Esophagus (tissue), 2 donors: ENCODE results near the gene MRPL28. TPM values are rescaled to one million over a fixed set of nuclear protein-coding genes. Genes with fewer than 3 reads are reported as not detected.
"Not testable (repeated sequence)": the region's sequence is repeated elsewhere in the genome, so short reads cannot be mapped to it uniquely, and the experiment has no call there.

Source experiments
- H3K27ac ChIP-seq, 2 donors: one replicate each; pipeline ENCODE4 v1.5.1; 2013; ENCODE audit warnings: low read depth in 2 of 2, mild to moderate bottlenecking in 2 of 2, inconsistent platforms in 1 of 2, low read length in 1 of 2, moderate library complexity in 1 of 2
- H3K27me3 ChIP-seq, 2 donors: one replicate each; pipeline ENCODE4 v1.6.1; 2013; ENCODE audit warnings: low read length in 2 of 2, control low read depth in 1 of 2, mild to moderate bottlenecking in 1 of 2; ENCODE audit not compliant: insufficient read depth in 2 of 2, control insufficient read depth in 1 of 2
- H3K36me3 ChIP-seq, 2 donors: one replicate each; pipeline ENCODE4 v1.6.1; 2013; ENCODE audit warnings: low read length in 1 of 2; ENCODE audit not compliant: control insufficient read depth in 2 of 2, insufficient read depth in 2 of 2
- H3K4me1 ChIP-seq, 2 donors: one replicate each; pipeline ENCODE4 v1.6.1; 2013; ENCODE audit warnings: low read length in 1 of 2; ENCODE audit not compliant: control insufficient read depth in 2 of 2, insufficient read depth in 2 of 2
- H3K4me3 ChIP-seq, 2 donors: one replicate each; pipeline ENCODE4 v1.5.1; 2013; ENCODE audit warnings: low read length in 2 of 2, mild to moderate bottlenecking in 2 of 2, low read depth in 1 of 2, moderate library complexity in 1 of 2
- H3K9me3 ChIP-seq, 2 donors: one replicate each; pipeline ENCODE4 v1.6.1; 2013; ENCODE audit warnings: mild to moderate bottlenecking in 2 of 2, low read depth in 1 of 2, low read length in 1 of 2, moderate library complexity in 1 of 2; ENCODE audit not compliant: control insufficient read depth in 2 of 2, insufficient read depth in 1 of 2
- WGBS, 2 donors: extraction: QIAGEN DNeasy Blood & Tissue Kit; methylation state at CpG; one replicate each; pipeline ENCODE4 v1.1.7; 2013; 5-methylcytosine and 5-hydroxymethylcytosine counted together
- polyA plus RNA-seq, 2 donors: library from polyadenylated mRNA; stranded (reverse); fragments of 200-250 nt; gene quantifications; one replicate each; pipeline ENCODE4 v1.2.3, GENCODE V29; 2013
- donor health status: healthy with polysubstance abuse.
- donor health status: Bipolar disorder and iron deficiency.

MRPL28 gene
- polyA plus RNA-seq, 2 donors = 54.5 to 75.9 TPM

GRCh38 chr16:369275-369865 lies 968 bp downstream of the MRPL28 start:
- Histone ChIP-seq H3K9me3 (no peaks in the 10 kb centered on the region), H3K27me3 (no peaks in the 10 kb centered on the region), H3K4me1 (peaks cover 0 to 3% of the 10 kb centered on the region in 2 donors), H3K27ac (no peak overlapping the region), H3K36me3 (peaks cover 3 to 51% of the 10 kb centered on the region in 2 donors), H3K4me3 (no peak overlapping the region)
- WGBS, 2 donors = 70 to 78% methylated on average over 20 of the region's 20 CpGs

- Histone ChIP-seq H3K27me3 (no peaks in the 10 kb centered on the region), H3K27ac (no peak overlapping the region), H3K9me3 (no peaks in the 10 kb centered on the region), H3K36me3 (peaks cover 3 to 43% of the 10 kb centered on the region in 2 donors), H3K4me1 (peaks cover 0 to 3% of the 10 kb centered on the region in 2 donors), H3K4me3 (no peak overlapping the region)
- 94% methylated on average over 29 of the region's 29 CpGs for whole genome bisulfite sequencing, 2 donors
Measured at GRCh38 chr16:368388-369158, 1.8 kb downstream of the MRPL28 start.

DNA sequence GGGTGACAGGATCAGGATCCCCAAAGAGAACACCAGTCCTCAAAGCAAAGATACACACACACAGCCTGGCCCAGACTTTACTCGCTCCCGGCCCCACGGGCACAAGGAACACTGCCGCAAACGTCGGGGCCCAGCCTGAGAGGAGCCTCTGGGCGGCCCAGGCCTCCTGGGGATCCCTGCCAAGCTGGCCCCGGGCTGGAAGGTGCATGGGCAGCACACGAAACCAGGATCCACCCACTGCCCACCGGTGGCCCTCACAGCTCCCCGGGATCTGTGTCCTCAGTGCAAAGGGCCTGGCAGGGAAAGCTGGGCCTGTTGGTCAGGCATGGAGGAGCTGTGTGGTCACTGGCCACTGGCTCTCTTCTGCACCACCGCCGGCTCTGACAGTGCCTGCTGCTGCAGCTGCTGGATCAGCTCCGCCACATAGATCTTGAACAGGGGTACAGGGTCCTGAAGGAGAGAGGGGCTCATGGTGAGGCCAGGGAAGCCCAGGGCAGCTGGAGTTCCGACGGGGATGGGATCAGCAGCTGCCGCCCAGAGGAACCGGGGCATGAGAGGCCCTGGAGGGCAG lies 2.9 kb downstream of the MRPL28 start:
- peaks cover 0 to 3% of the 10 kb centered on the region in 2 donors for H3K4me1 ChIP-seq
- no peaks in the 10 kb centered on the region for H3K27me3 ChIP-seq
- no peak overlapping the region for H3K27ac ChIP-seq
- WGBS, 2 donors = 91 to 96% methylated on average over 18 of the region's 18 CpGs
- no peaks in the 10 kb centered on the region for H3K9me3 ChIP-seq
- no peak overlapping the region for H3K4me3 ChIP-seq
- H3K36me3 ChIP-seq = peaks cover 3 to 35% of the 10 kb centered on the region in 2 donors

DNA sequence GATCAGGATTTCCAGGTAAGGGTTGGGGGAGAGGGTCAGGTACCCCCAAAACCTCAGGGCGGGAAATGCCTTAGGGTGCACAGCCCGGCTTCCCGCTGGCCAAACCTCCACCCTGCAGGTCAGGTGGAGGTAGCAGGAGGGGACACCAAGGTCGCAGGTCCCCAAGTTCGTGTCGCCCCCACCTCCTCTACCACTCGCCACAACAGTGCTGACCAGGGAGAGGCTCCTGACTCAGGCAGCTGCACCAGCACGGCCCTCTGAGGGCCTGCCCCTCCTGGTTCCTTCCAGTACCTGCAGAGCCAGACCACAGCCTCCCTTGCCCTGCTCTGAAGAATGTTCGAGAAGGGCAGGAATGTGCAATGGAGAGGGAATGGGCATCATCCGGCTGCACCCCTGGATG lies 3.9 kb downstream of the MRPL28 start:
- Histone ChIP-seq H3K9me3 (no peaks in the 10 kb centered on the region), H3K36me3 (peaks cover 3 to 28% of the 10 kb centered on the region in 2 donors), H3K4me3 (no peak overlapping the region), H3K27ac (no peak overlapping the region), H3K4me1 (peaks cover 0 to 7% of the 10 kb centered on the region in 2 donors), H3K27me3 (no peaks in the 10 kb centered on the region)
- WGBS, 2 donors = 87 to 93% methylated on average over 10 of the region's 10 CpGs

DNA sequence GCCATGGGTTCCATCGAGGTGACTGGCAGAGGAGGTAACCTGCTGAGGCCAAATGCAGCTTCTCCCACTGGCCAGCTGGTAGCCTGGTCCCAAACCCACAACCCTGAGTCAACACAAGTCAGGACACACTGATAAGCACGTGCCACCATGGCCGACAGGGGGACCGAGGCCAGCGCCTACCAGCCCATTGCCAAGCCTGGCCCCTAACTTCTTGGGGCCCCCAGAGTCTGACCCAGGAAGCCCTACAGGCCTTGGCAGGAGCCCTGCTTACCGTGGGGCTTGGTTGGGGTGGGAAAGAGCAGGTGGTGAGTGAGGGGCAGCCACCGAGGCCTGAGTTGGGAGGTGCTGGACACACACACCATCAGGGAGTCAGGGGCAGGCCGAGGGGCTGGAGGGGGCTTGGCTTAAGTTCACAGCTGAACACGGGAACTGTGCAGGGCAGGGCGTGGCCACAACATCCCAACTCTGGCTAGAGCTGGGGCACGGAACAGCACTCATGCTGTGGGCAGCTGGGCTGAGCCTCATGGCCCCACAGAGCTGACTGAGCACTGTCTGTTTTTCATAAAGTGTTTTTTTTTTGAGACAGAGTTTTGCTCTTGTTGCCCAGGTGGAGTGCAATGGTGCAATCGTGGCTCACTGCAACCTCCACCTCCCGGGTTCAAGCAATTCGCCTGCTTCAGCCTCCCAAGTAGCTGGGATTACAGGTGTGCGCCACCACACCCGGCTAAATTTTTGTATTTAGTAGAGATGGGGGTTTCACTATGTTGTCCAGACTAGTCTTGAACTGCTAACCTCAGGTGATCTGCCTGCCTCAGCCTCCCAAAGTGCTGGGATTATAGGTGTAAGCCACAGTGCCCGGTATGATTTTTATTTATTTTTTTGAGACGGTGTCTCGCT lies 5.5 kb downstream of the MRPL28 start:
- no peaks in the 10 kb centered on the region for H3K27me3 ChIP-seq
- H3K36me3 ChIP-seq = peaks cover 3 to 28% of the 10 kb centered on the region in 2 donors
- no peak overlapping the region for H3K27ac ChIP-seq
- H3K4me3 ChIP-seq = no peak overlapping the region
- peaks cover 0 to 4% of the 10 kb centered on the region in 2 donors for H3K4me1 ChIP-seq
- WGBS, 2 donors = 54 to 60% methylated on average over 19 of the region's 19 CpGs
- no peaks in the 10 kb centered on the region for H3K9me3 ChIP-seq

DNA sequence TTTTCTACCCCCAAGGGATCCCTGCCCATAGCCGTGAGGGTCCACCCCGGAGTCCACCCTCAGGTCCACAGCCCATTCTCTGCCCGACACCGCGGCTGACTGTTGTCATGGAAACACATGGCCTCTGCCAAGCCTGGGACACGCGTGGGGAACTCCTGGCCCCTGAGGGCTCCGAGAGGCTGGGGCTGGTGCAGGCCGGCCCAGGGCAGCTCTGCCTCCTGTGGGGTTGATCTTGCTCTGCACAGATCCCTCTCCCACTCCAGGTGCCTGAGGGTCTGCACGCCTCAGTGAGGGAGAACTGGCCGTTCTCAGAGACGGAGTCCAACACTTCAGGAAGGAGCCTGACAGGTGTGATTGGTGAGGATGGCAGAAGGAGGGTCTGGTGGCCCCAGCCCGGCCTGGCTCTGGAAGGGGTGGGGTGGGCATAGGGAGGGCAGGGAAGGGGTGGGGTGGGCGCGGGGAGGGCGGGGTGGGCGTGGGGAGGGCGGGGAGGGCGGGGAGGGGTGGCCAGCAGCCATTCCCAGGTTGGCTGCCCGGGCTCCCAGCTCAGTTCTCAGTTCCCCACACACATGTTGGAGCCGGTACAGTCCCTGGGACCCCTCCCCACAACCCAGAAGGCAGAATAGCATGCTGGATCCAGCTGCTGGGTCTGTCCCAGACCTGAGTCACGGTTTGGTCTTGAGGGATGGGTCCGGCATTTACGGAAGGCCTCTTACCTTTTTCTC lies 6.4 kb downstream of the MRPL28 start:
- no peaks in the 10 kb centered on the region for H3K9me3 ChIP-seq
- H3K27ac ChIP-seq = no peak overlapping the region
- peaks cover 0 to 4% of the 10 kb centered on the region in 2 donors for H3K4me1 ChIP-seq
- 25 to 28% methylated on average over 18 to 19 of the region's 24 CpGs for WGBS, 2 donors
- no peaks in the 10 kb centered on the region for H3K27me3 ChIP-seq
- peaks cover 3 to 25% of the 10 kb centered on the region in 2 donors for H3K36me3 ChIP-seq
- no peak overlapping the region for H3K4me3 ChIP-seq

DNA sequence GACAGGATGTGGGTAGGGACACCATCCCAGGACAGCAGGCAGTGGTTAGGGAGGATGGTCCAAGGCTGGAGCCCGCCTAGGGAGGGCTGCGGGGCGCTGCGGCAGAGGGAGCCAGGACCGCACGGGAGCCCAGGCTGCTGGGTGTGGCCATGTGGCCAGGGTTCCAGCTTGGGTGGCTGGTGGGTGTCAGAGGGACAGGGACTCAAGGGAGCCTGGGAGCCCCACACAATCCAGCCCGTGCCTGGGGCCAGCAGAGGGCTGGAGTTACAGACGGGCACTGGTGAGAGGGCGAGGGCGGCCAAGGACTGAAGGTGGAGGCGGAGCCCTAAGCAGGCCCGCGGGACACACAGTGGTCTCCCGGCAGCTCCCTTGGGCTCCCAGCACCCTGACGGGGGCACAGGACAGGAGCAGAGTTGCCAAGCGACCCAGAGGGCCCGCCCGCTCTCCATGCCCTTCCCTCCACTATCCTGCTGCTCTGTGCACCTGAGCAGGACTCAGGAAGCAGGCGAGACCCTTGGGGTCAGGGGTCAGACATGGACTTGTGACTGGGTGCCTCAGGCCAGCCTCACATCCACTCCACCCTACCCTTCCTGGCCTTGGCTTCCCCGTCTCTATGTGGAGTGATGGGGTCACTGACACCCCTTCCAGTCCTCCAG lies 7.1 kb downstream of the MRPL28 start:
- Histone ChIP-seq H3K4me1 (peaks cover 0 to 4% of the 10 kb centered on the region in 2 donors), H3K27ac (no peak overlapping the region), H3K27me3 (no peaks in the 10 kb centered on the region), H3K36me3 (peaks cover 0 to 18% of the 10 kb centered on the region in 2 donors), H3K9me3 (no peaks in the 10 kb centered on the region), H3K4me3 (no peak overlapping the region)
- WGBS, 2 donors = 43 to 52% methylated on average over 18 to 20 of the region's 20 CpGs

- 66 to 84% methylated on average over 14 to 24 of the region's 24 CpGs for WGBS, 2 donors
- H3K36me3 ChIP-seq = peaks cover 0 to 12% of the 10 kb centered on the region in 2 donors
- not testable (repeated sequence) for H3K27ac ChIP-seq, H3K27me3 ChIP-seq, H3K4me3 ChIP-seq, H3K9me3 ChIP-seq, H3K4me1 ChIP-seq
Measured at GRCh38 chr16:362702-362999, 7.7 kb downstream of the MRPL28 start.
